NCI-H1436 (cell line): ENCODE results near the gene CACNA2D3.

Experiments used
- DNase-seq: peaks from one replicate; lab custom pipeline; 2025; lab: John Stamatoyannopoulos, UW

Gene CACNA2D3

DNA sequence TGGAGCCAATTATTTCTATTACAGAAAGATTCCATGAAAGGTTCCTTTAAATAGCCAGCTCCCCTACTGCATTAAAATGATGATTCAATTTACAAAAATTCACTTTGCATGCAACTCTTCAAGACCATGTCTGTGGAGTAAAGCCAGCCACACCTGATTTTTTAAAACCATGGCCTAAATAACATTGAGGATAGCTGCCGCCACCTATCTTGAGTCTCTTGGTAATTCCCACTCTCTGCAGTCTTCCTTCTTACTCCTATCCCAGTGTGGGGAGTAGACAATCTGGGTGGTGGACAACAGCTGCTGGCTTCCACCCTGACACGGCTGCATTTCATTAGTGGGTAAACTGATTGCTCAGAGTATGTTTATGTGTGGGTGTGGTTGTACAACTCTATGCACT lies 794.8 kb downstream of the CACNA2D3 start:
- DNase-seq = no peak

DNA sequence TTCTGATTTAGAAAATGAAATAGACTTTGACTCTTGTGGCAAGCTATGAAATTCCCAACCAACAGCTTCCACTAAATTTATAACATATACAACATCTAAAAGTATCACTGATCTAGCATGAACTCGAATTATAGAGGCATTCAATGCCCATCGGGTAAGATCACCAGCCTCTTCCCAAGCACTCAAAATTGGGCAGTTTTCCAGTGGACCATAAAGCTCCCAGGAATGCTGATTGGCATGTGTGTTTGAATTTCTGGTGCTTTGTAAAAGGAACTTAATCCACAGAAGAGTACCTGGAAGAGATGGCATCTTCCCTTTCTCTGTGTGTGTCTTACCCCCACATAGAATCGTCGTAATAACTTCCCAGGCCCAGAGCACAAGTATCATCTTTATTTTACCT lies 795.5 kb downstream of the CACNA2D3 start:
- no peak for DNase-seq

DNA sequence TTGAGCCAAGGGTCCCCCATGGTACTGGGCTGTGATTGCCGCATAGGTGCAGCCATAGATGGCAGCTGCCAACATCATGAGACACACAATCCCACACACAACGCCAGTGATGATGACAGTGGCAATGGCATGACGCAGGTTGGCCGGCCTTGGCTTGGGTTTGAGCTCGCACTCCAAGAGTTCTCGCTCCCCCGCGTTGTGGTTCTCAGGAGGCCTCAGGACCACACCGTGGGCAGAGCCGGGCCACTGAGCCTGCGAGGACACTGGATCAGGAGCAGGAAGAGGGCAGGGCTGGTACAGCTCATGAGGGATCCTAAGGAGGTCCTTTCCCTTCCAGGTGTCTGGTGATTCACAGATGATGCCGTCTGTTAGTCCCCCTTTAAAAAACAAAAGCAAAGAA lies 796.2 kb downstream of the CACNA2D3 start:
- no peak for DNase-seq

DNA sequence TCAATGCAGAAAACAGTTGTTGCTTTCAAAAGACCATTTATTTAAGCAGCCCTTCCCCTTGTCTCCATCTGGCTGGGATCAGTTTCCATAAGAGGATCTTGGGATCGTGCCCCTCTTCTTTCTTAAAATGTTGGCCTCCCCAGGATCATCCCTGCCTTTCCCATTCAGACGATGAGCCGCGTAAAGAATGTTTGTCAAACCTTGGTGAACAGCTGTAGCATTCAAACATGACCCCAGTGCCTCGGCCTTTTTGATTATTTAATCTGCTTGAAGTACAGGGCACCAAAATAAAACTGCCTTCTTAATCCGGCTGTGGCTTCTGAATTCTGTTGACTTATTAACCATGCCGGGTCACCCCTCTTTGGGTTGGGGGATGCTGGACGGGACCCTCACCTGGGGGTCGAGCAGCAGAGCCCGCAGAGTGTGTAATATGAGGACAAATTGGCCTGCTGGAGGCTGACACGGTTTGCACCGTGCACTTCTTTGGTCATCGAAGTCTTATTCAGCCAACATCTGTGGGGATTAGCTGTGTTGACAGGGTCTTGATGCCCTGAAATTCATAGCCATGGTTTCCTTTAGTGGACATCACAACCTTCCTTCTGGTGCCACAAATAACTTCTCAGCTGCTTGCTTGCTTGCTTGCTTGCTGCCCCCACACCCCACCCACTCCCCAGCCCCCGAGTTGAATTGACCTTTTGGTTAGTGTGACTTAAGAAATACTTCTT lies 805.9 kb downstream of the CACNA2D3 start, which contains the start of gene LRTM1:
Gene LRTM1, minus strand, starts transcription at position 14 of the 725 bp plus-strand sequence. CDS start 148 bp downstream, outside the sequence.
- no peak for DNase-seq

DNA sequence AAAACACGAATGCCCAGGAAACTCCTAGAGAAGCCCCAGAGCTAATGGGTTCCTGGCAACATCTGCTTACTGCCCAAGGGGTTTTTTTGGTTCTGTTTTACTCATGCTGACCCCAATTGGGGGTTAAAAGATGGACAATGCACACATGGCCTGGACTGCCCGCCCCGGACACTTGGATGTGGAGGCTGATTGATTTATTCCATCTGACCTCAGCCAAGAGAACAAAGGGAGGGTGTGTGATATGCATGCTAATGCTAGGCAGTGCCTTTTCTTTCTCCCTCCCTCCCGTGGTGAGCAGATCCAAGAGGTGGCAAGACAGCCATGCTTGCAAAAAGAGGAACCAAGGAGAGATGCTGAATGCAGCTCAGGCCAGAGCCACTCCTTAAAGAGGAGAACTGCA lies 808.8 kb downstream of the CACNA2D3 start:
- DNase-seq = no peak

DNA sequence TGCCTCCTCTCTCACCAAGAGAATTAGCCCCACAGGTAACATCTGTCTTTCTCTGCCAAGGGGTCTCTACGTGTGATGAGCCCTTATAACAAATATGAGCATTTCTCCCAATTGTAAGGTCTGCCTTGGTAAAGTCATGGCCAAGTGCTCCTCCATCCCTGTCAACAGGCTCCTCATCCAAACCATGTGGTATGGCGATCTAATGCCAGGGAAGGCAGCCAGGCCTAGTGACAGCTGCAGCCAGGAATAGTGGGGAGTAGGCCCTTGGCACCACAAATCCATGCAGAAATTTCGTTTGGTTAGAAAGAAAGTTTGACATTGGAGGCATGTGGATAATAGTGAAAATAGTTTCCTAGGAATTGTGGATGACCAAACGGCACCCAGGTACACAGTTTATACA lies 810.3 kb downstream of the CACNA2D3 start:
- no peak for DNase-seq

DNA sequence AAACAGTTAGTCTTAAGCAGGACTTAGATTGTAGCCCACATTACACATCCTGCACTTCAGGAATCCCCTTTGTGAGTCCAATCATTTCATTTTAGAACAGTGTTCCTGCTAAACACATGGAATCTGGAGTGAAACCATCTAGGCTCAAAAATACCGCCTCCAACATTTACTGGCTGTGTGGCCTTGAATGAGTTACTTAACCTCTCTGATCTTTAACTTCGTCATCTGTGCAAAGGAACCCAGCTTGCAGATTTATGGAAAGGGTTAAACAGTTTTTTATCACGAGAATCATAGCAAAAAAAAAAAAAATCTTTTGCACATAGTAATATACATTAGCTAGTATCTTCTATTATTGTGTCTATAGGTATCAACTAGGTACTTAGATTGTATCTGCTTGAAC lies 813.5 kb downstream of the CACNA2D3 start:
- no peak for DNase-seq

DNA sequence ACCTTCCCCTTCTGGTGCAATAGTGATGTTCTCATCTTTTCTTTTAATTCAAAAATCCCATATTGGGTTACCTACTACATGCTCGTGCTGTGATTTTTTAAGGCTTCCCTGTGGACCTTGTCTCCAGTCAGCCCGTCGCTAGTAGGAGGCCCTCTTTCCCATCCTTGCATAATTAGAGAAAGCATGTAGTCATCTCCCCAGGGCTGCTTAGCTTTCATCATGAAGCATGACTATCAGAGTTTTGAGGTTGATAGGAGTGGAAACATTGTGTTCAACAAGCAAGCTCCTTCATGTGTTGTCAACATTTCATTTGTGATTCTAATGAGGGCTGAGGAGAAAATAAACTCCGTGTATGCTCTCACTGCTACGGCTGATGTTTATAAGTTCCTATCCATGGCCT lies 814.2 kb downstream of the CACNA2D3 start:
- DNase-seq = no peak

DNA sequence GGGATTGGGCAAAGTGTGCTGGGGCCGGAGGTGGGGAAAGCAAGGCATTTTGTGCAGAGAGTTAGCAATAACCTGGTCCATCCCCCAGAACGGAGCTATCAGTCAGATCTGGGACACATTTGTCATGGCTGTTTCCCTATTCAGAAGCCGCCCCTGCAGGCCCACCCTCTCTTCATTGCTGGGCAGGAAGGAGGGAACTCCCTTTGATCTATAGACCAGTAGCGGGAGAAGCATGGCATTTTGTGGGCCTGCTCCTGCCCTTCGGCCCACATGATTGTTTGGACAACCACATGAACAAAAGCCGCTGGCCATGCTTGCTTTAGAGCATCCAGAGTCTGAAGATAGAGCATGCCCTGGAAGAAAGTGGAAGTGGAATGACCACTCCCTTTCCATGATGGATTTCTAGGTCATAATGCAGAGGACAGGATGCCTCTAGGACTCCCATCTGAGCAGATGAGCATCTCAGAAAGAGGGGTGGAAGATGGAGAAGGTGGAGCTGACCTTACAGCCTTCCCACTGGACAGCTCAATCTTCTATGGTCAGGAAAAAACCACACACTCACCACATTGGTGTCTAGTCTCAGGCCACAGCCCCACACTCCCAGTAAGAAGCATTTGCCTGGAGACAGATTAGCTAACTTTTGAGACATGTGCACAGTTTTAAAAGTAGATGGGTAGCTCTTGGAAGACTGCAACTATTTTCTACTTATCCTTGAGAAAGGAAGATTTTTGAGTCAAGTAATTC lies 817.4 kb downstream of the CACNA2D3 start:
- no peak for DNase-seq

DNA sequence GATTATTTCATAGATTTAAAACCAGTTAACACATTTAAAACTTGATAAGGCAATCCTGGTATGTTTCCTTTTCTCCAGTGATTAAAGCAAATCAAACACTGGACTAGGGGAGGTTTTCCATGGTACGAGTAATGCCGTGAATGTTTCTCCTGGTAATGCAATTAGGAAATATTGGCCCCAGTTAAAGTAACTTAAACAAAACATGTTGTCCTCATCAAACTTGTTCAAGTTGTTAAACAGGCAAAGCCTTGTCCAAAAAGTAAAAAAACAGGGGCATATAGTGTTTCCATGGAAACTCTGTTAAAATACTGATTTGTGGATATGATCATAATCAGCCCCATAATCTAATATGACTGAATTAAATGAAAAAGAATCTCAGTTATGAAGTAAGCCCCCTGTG lies 818.6 kb downstream of the CACNA2D3 start:
- DNase-seq = no peak

DNA sequence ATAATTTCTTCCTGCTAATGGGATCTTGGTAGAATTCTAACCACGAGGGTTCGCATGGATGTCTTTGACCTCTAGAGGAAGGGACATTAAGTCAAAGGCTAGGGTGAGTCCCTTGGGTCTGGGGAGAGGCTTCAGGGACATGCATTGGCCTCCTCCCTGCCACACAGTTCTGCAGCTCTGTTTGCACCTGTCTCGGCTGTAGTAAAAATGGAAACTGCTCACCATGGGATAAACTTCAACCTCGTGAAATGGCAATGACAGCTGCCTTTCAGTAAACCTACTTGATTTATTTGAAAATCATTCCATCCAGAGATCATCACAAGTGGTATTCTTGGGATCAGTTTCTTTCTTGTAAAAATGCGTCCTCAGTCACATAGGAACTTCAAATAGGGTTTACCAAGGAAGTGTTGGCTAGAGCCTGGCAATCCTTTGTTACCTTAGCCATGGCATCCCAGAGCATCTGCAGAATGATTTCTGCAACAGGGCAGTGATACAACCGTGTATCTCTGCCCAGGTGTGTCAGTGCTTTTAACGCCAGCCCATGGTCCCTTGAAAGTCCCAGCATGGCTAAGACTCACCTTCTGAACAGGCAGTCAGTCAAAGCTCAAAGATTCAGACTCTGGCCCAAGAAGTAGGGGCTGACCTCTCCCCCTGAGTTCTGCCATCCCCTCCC lies 819.5 kb downstream of the CACNA2D3 start:
- DNase-seq = no peak

DNA sequence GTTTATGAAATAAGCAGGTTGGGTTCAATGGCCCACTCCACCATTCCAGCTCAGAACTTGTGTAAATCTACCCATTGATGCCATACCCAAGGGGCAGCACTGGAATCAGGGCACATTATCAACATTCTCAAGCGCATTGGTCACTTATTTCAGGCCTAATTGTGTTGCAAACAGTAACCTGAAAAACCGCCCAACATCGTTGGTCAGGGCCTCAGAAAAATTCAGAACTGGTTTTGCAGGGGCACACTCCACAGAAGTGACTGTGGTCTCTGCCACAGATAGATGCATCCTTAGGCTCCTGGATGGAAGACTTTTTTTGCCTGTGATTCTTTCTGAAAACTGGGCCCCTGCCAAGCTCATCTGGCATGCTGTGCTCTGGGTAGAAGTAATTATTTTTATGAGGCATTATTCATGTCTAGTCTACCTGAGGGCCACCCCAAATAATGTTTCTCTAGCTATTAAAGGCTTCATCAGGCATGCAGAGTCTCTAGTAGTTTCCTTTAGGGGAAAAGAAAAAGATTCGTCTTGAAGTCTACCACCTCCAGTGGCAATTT lies 827.2 kb downstream of the CACNA2D3 start:
- no peak for DNase-seq

DNA sequence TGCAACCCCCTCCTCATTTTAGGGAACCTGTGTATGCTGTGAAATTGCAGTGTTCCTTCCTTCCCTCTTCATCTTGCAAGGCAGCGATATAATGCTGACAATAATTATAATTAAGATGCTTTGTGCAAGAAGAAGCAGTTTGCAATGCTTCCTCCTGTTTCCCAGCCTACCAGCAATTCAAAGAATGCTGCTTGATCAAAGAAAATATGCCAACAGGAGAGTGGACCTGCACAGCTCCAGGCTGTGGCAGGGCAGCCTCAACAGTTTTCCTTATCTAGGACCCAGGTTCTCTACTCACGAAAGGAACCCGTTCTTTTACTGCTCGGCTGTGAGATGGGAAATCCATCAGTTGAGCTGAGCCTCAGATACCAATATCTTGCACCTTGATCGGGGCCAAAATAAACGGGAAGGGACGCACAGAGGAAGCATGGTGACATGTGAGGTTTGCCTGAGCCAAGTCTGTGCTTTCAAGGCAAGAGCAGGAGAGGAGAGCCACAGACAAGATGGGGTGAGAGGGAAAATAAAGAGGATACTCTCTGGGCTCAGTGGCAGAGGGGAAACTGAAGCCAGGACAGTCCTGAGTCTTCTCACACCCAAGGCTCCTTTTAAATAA lies 828.1 kb downstream of the CACNA2D3 start:
- DNase-seq = no peak

DNA sequence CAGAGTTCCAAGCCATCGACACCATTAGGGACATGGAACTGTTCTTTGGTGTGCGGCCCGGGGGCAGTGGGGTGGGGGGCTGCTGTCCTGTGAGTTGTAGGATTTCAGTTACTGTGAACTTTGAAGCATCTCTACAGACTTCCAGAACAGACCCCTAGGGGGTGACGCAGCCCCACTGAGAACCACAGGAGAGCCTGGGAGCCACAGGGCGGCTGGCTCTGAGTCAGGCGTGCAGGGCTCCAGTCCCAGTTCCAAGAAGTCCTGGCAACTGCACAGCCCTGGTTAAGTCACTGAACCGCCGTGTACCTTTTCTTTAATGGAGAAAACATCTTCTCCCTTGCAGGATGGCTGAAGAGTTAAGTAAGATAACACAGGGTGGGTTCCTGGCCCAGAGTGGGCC lies 829.1 kb downstream of the CACNA2D3 start:
- DNase-seq = no peak

DNA sequence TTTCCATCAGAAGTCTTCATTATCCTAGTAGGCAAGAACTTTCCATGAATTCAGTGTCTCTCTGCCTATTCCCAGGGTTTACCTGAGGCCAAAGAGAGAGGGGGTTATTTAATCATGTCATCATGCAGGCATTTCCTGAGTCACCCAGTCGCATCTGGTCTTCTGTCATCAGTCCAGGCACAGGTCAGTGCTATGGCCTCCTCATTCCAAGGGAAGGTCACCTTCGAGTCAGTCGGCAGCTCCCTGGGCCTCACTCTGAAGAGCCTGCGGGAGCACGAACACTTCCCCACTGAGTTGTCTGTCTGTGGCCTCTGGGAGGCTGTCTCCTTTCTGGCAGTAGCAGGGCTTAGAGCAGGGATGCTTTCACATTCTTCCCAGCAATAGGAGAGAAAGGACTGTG lies 831.7 kb downstream of the CACNA2D3 start:
- no peak for DNase-seq

DNA sequence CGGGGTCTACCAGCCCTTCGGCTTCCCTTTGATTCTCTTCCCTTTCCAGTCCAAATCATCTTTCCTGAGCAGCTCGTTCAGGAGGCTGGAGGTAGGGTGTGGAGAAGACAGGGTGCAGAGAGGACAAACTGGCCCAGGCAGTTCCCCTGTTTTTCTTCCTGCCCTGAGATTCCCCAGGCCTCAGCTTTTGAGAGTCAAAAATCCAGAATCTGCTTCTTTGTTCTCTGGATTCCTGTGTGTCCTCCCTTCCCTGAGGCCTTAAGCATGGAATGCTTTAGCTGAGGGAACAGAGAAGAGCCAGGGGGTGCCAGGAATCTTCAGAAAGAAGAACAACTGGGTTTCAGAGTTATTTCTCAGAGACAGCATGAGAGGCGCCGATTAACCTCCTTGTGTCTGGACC lies 832.2 kb downstream of the CACNA2D3 start:
- DNase-seq = no peak

DNA sequence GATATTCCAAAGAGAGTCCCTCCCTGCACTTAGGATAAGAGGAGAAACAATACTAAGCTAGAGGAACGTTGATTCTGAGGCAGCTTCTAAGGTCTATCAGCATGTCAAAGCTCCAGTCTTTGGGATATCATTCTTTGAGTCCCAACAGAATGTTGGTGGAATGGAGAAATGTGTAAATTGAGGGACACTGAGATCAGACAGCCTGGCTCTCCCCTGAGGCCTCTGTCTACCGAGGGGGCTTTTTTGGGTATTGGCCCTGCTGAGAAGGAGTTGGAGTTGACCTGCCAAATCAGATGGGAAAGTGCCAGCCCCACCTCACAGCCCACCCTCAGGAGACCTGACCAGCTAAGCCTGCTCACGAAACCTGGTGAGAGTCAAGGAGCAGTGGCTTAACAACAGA lies 833.1 kb downstream of the CACNA2D3 start:
- DNase-seq = no peak

DNA sequence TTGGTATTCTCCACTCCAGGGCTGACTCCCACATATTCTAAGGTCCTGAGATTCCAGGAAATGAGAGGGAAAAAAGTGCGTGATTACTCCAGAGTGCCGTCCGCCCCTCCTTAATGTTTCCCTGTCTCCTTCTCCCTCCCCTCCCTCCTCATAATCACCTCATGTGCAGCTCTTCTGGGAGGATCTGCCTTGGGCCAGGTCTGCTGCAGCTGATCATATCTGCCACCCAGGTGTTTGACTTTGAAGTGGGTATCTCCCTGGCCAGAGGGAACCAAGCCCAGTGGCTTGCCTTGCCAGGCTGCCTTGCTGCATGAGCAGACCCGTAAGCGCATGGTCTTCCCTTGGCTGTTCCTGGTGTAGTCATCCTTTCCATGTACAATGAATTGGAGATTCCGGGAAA lies 833.6 kb downstream of the CACNA2D3 start:
- DNase-seq = no peak

DNA sequence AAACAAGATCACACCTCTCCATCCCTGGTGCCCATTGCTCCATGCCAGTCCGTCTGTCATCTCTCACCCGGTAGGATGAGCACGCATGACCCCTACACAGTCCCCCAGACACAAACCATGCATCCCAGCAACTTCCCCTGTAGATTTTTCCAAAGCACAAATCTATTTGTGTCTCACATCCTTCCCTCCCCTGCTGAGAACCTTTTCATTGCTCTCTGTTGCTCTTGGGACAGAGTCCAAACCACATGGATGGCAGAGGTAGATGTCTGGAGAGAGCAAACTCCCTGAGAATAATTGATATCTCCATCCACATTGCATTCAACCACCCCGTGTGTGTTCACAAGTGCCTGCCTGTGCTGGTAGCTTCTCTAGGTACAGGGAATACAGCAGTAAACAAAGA lies 835.4 kb downstream of the CACNA2D3 start:
- no peak for DNase-seq

DNA sequence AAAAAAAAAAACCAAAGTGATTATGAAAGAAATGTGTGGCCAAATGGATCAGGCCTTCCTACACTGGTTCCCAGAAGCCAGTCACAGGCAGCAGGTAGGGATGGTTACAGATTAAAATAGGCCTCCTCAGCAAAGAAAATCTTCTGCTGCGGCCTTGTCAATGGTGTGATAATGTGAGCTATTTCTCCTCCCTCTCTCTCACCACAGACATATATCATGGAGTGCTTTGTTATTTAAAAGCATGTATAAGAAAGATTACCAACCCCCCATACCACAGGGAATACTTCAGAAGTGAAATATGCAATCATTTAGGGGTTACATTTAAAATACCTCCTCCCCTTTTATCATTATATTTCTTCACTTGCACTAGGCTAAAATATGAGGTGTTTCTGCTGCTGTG lies 837.7 kb downstream of the CACNA2D3 start:
- no peak for DNase-seq

DNA sequence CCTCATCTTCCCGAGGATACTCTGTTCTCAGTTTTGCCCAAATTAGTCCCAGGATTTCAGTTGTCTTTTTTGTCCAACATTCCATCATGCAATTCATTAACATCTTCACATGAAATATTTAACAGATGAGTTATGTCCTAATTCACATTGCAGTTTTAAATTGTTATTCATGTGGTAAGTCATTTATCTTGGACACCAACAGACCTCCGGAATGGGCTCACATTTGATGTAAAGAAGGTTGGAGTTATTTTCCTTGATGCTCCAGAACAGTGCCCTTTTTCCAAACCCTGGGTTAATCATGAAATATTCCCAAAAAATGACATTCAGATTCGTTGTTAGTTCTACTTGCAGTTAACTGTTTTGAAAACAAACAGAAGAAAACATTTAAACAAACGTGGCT lies 838.3 kb downstream of the CACNA2D3 start:
- no peak for DNase-seq

DNA sequence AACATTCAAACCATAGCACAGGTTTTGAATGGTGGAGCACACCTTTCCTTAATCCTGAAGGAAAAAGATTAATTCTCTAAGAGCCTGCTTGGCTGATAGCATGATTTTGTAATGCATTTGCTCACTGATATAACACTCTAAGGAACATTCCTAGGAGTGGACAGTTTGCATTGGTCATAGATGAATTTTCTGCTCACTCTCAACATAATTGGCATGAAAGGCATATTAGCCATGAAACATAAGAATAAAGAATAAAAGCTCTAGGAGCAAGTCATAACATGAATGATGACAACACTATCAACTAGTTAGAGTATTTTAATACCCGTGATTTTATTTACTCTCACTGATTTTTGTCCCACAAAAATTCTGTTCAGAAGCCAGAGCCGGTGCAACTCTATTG lies 839.8 kb downstream of the CACNA2D3 start:
- no peak for DNase-seq
